ENCODE results near the gene TRIM59.
"Not testable (repeated sequence)": the region's sequence is repeated elsewhere in the genome, so short reads cannot be mapped to it uniquely, and the experiment has no call there.

TRIM59 gene

DNA sequence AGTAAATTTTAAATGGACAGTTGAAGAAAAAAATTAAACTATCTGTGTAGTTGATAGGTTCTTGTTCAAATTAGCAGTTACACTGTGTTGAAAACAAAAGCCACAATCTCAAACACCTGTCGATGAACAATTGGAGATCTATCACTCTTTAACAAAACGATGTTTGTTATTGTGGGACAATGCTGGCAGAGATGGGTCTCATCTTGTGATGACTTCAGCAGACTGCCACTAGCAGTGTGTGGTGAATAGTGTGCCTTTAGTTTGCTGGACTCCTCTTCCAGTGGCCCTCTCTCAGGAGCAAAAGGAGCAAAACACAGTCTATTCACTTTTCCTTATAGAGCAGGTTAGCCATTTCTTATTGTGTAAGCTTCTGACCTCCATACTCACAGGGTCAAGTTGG lies 14.7 kb upstream of the TRIM59 start:
- no peak for DNase-seq (ENCODE audit: low spot score)
- in situ Hi-C loops (cut with MboI; ENCODE audit: low pct_unique_long_range_greater_than_20kb, low sequenced_read_pairs, unreplicated experiment) = no loop called here
- TF ChIP-seq, protein P1, sequence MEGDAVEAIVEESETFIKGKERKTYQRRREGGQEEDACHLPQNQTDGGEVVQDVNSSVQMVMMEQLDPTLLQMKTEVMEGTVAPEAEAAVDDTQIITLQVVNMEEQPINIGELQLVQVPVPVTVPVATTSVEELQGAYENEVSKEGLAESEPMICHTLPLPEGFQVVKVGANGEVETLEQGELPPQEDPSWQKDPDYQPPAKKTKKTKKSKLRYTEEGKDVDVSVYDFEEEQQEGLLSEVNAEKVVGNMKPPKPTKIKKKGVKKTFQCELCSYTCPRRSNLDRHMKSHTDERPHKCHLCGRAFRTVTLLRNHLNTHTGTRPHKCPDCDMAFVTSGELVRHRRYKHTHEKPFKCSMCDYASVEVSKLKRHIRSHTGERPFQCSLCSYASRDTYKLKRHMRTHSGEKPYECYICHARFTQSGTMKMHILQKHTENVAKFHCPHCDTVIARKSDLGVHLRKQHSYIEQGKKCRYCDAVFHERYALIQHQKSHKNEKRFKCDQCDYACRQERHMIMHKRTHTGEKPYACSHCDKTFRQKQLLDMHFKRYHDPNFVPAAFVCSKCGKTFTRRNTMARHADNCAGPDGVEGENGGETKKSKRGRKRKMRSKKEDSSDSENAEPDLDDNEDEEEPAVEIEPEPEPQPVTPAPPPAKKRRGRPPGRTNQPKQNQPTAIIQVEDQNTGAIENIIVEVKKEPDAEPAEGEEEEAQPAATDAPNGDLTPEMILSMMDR (IDR thresholded peaks at IDR 0.05; ENCODE audit: extremely low read depth, insufficient read depth, missing control alignments) = no peak

DNA sequence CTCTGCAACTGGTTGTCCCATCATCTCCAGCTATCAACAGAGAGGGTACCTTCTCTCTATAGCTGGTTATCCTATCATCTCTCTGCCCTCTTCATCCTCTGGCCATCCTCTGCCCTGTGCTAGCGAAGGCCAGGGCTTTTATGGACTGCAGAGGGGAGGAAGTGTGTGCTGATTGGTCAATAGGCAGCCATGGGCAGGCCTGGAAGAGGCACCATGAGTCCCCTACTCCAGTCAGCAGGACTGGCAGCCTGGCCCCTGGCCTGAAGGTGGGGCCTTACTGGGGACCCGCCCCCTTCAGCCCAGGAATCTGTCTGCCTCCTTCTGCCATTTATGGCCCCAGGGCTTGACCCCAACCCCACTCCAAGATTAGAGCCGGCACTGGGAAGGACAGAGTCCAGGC lies 10.4 kb upstream of the TRIM59 start:
- DNase-seq (ENCODE audit: low spot score) = no peak
- TF ChIP-seq, protein P1 (IDR thresholded peaks at IDR 0.05; ENCODE audit: extremely low read depth, insufficient read depth, missing control alignments) = no peak
- in situ Hi-C loops (cut with MboI; ENCODE audit: low pct_unique_long_range_greater_than_20kb, low sequenced_read_pairs, unreplicated experiment) = no loop called here

DNA sequence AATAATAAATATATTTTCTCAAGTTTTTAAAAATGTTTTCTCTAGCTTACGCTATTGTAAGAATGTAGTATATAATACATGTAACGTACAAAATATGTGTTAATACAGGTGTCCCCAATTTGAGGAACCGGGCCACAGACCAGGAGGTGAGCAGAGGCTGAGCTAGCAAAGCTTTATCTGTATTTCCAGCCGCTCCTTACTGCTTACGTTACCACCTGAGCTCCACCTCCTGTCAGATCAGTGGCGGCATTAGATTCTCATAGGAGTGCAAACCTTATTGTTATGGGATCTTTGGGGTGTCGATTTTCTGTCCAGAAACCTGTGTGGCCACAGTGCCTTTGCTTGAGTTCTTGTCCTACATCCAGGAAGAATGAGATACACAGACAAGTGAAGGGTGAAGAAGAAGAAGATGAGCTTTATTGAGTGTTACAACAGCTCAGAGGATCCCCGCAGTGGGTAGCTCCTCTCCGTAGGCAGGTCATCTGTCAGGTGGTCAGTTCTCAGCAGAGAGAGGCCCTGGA lies 9.9 kb upstream of the TRIM59 start:
- TF ChIP-seq, protein P1 (IDR thresholded peaks at IDR 0.05; ENCODE audit: extremely low read depth, insufficient read depth, missing control alignments) = no peak
- no peak for DNase-seq (ENCODE audit: low spot score)
- in situ Hi-C loops (cut with MboI; ENCODE audit: low pct_unique_long_range_greater_than_20kb, low sequenced_read_pairs, unreplicated experiment) = no loop called here

DNA sequence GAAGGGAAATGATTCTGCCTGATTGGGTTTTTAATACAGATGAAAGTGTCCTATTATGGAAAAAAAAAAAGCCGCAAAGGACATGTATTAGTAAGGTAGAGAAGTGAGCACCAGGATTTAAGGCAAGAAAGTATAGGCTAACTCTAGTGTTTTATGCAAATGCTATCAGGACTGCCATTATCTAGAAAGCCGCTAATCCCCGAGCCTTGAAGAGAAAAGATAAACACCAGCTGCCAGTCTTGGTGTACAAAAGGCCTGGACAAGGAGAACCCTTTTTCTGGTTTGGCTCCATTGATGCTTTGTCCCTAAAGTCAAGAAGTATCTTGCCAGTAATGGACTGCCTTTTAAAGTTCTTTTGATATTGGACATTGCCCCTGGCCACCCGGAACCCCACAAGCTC lies 8.6 kb upstream of the TRIM59 start:
- TF ChIP-seq, protein P1 (IDR thresholded peaks at IDR 0.05; ENCODE audit: extremely low read depth, insufficient read depth, missing control alignments) = no peak
- no peak for DNase-seq (ENCODE audit: low spot score)
- in situ Hi-C loops (cut with MboI; ENCODE audit: low pct_unique_long_range_greater_than_20kb, low sequenced_read_pairs, unreplicated experiment) = no loop called here

DNA sequence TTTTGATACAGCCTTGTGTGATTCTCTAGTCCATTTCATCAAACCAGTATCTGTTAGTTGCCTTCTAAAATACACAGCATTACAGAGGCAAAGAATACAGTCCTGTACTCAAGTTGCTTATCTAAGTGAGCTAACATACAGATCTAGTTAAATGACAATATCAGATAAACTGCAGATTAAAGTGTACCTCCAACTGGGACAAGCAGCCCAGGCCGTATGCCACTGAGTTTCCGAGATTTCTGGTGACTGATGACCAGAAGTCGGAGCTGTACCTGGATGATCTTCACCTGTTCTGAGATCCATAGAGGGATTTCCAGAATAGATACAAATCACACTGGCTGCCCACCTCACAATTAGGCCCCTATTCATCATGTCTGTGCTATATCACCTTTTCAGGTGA lies 6.3 kb upstream of the TRIM59 start:
- TF ChIP-seq, protein P1 (IDR thresholded peaks at IDR 0.05; ENCODE audit: extremely low read depth, insufficient read depth, missing control alignments) = no peak
- in situ Hi-C loops (cut with MboI; ENCODE audit: low pct_unique_long_range_greater_than_20kb, low sequenced_read_pairs, unreplicated experiment) = no loop called here
- DNase-seq (ENCODE audit: low spot score) = no peak

DNA sequence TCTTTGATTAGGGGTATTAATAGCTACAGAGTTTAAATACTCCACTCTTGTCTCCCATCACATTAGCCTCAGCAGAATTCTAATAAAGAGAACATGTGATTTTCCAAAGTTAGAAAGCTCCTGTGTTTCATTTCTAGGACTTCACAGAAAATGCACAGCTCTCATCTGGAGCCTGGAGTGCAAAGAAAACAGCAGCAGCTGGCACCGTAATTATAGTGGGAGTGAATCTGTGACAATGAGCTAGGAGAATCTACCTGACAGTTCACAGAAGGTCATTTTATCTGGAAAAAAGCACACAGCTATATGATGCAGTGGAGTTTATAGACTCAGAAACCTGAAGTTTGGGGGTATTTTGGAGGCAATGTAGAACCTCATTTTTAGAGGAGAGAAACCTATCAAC lies 5.4 kb upstream of the TRIM59 start:
- no peak for DNase-seq (ENCODE audit: low spot score)
- in situ Hi-C loops (cut with MboI; ENCODE audit: low pct_unique_long_range_greater_than_20kb, low sequenced_read_pairs, unreplicated experiment) = no loop called here
- TF ChIP-seq, protein P1 (IDR thresholded peaks at IDR 0.05; ENCODE audit: extremely low read depth, insufficient read depth, missing control alignments) = no peak

DNA sequence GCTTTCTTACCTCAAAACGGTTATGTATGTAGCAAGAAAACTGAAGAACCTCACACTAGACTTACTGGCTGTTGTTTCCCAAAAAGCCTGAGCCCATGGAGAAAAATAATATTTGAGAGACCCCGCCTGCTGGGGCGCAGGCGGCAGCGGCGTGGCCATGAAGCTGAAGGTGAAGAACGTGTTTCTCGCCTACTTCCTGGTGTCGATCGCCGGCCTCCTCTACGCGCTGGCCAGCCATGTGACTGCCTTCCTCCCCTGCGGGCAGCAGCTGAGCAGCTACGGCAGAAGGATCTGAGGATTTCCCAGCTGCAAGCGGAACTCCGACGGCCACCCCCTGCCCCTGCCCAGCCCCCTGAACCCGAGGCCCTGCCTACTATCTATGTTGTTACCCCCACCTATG lies 2.7 kb upstream of the TRIM59 start:
- DNase-seq (ENCODE audit: low spot score); in situ Hi-C loops (cut with MboI; ENCODE audit: low pct_unique_long_range_greater_than_20kb, low sequenced_read_pairs, unreplicated experiment): not testable (repeated sequence)

Measured in GM13977 (cell line).